HG02759 (cell line): ENCODE measurements around the gene NEK4.

Source experiments
- ATAC-seq: cut with Tn5 transposase; IDR thresholded peaks from one replicate; pipeline ENCODE4 v1.9.1; 2021; ENCODE audit warnings: mild to moderate bottlenecking, moderate library complexity; ENCODE audit not compliant: unreplicated experiment

Gene NEK4

DNA sequence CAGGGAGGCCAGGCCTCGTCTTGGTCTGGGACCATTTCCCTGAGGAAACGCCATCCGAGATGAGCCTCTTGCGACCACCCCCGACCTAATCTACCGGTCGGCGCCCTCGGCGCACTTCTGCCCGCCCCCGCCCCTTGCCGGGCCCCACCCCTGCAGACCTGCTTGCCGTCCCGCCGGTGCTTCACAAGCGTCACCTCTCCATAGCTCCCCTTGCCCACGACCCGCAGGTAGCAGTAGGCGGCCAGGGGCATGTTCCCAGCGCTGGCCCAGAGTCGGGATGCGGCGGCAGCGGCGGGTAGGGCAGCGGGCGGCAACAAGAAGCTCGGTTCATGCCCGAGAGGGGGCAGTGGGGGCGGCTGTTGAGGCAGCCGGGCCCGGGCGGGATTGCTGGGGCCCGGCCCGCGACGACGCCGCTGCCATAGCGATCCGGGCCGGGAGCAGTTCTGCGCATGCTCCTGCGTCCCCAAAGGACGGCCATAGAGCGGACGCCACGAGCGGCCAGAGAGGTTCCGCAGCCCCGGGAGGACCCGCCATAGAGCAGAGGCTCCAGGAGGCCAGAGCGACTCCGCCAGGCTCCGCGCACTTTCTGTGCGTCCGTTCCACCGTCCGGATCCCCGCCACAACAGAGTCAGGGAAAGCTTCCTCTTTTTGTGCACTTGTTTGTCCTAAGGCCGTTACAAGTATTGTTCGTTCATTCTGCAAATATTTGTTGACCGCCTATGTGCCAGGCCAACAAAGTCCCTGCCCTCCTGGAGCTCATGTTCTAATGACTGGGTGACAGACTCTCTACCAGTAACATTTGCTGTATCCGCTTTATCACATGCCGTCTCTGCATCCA, at the start of gene NEK4:
TSS of gene NEK4 (minus strand) at position 445 of the 838 bp plus-strand sequence. CDS start at position 251, 194 bp downstream.
- ATAC-seq: peak; percentile 97

DNA sequence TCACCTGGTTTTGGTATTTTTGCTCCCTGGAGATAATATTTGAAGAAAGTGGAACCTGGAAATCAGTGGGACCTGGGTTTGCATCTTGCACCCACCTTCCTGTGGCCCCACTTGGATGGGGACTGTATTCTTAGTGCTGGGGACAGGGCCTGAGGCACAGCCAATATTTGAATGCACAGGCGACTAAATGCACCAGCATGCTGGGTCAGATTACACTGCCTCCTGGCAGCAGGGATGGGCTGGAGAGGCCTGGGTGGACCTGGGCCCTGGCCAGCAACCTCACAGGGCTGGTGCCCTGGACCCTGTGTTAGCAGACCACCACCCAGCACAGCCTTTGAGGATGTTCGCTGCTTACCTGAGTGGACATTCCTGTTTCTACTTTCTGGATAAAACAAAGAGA, 49.2 kb upstream of the NEK4 start:
- ATAC-seq: no peak

DNA sequence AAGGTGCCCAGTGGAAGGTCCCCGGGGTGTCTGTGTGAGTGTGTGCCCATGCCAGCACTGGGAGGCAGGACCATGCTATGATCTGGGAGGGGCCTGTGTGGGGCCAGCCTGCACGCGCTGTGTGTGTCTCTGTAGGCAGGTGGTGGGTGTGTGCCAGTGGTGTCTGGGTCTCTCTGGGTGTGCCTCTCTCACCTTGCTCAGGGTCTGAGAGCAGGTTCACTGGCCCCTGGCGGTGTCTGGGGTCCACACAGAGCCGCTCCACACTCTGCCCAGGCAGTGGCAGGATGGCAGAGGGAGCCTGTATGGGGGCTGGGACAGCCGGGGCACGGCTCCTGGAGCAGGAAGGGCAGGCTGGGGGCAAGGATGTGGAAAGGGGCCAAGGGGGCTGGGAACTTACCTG, 47.1 kb upstream of the NEK4 start:
- no peak for ATAC-seq

DNA sequence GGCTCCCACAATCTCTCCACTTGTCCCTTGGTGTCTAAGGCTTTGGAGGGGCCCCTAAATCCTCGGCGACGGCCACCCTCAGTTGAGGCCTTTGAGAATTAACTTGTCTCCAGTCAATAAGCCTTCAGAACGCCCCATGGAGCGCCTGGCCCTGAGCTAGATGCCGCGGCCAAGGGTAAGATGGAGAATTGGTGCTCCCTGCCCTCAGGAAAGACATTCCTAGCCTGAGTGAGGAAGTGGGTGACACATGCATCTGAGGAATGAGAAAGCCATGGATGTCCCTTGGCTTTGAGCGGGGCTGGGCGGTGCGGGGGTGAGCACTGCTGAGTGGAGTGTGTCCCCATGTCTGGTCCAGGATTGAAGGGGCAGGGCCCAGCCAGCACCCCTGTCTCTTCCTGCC, 46.5 kb upstream of the NEK4 start:
- no peak for ATAC-seq

DNA sequence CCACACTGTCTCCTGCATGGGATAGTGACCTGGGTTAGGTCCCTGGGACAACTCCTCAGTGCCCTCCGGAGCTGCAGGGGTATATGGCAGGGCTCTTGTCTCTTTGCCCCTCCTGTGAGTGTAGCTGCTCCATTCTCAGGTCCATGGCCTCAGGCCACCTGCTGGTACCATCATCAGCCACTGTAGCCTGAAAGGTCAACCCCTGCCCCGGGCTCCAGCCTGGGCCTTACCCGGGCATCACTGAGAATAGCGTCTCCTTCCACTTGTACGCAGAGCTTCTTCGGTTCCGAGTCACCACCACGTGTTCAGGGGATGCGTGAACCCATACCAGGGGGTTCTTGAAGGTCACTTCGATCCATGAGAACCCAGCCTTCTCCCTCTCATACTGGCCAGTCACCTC, 45.9 kb upstream of the NEK4 start:
- ATAC-seq: no peak

DNA sequence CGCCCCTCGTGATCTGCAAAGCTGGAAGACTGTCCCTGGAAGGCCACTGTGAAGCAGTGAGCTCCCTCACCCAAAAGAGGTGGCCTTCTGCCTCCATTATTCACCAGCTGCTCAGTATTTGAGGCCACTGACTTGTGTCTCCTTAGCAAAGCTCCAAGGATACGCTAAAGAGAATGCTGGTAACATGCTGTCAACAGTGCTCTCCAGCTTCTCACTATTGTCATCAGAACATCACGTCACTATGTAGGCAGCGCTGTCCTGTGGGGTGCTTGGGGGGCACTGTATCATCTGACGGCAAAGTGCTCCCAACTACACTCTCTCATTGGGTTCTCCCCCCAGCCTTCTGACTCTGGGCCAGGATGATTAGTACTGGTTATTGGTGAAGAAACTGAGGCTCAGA, 45.5 kb upstream of the NEK4 start:
- ATAC-seq: no peak

DNA sequence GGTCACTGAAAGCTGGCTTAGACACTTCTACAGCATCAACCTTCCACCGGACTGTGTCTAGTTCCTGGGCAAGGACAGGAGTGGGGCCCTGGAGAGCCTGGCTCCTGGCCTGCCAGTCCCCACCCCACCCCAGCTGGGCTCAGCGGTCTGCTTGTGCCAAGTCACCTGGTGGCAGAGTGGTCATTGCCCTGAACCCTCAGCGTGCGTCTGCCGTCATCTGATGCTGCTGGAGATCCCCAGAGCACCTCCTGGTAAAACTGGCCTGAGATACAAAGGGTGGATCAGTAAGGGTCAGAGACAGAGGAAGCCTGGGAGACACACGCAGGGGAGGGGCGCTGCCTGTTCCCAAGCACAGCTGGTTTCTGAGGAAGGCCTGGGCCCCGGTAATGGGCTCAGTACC, 43.1 kb upstream of the NEK4 start:
- ATAC-seq: no peak

DNA sequence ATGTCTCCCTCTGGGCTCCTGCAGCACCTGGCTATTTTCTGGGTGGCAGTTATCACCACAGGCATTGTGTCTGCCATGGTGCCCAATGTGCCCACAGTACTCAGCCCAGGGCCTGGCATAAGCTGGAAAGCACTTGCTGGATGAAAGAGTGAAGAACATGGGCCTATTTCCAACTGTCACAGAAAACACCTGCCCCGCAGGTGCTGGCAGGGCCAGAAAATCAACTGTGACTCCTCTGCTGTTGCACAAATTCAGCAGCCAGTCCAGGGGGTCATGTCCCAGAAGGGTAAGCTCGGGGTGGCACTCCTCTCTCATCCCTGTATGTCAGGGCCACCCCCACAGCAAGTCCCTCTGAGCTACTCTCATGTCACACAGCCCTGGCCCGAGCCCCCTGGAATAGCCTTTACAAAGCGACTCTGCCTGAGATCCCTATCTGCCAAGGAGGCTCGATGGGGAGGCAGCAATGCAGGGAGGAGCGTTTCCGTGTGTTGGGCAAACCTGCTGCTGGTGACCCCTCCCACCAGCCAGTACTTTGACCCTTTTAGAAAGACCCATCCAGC, 40.8 kb upstream of the NEK4 start:
- no peak for ATAC-seq

DNA sequence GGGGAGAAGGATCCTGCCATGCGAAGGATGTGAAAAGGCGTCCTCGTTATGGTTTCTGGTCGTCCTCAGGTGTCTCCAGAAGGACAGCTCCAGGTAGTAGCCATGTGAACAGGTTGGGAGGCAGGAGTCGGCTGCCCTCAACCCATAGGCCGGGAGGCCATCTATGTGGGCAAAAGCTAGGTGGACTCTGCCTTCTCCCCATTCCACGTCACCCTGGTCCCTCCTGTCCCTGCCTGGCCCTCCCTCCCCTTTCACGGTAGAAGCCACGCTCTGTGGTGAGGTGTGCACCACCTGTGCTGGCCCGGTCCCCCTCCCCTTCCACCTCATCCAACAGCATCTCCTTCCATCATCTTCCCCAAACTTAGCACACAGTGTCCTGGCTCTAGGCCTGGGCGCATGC, 40.2 kb upstream of the NEK4 start:
- ATAC-seq: no peak

DNA sequence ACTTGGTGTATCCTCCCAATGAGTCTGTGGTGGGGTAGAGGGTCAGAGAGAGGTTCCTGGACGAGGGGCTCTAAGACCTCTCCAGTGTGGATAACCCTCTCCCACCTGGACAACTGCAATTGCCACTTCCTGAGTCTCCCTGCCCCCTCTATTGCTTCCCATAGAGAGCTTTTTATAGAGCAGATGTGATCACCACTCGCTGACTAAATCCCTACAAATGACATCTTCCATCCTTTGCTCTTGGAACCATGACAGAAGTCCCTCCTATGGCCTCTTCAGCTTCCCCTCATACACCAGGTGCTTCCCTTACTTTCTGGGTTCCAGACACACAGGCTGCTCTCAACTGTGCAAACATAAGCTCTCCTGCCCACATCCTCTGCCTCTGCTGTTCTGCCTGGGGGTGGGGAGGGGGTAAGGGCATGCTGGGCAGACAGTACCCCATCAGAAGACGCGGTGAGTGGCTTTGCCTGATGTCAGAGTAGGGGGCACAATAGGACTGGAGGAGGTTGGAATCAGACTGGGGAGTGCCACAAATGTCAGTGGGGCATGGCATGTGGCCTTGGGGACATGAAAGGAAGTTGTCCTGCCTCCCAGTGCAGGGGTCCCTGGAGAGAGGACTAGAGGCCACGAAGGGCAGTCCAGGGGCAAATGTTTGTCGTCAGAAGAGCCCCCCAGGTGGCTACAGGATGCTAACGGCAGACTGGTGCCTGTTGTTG, 39.1 kb upstream of the NEK4 start:
- ATAC-seq: no peak

DNA sequence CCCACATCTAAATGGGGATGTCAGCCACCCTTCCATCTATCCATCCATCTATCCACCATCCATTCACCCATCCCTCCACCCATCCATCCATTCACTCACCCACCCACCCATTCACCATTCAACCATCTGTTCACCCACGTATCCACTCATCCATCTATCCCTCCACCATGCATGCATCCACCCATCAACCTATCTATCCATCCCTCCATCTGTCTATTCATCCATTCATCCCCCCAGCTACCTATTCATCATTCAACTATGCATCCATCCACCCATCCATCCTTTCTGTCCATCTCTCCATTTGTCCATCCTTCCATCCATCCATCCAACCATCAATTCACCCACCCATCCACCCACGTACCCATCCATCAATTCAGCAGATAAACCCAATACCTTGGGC, 38.4 kb upstream of the NEK4 start:
- ATAC-seq: no peak

DNA sequence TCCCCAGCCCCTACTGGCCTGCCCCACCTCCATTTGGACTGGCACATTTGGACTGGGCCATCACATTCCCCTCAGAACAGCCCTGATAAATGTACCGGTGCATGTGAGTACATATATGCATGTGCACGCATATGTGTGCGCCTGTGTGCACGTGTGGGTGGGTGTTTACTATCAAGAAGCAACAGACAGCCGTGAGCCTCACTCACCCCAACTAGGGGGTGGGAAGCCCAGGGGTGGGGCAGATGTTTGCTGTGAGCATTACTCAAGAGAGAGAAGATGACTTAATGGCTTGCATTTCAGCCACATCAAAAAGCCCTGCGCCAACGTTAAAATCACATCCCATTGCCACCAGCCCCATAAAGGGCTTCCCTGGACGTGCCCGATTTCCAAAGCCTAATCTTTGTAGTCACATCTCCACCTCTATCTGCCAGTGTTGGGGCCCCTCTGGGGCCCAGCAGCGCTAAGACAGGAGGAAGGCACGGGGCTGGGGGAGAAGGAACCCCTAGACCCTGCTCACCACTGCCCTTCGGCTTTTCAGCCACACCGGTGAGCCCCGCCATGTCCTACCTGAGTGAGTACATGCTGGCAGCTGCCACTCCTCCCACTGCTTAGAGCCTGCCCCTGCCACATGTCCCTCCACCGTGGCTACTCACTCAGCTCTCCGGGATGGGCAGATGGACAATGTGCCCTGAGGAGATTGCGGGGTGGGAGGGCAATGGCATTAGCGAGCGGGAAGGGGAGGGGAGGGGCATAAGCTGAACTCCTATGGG, 34.7 kb upstream of the NEK4 start:
- no peak for ATAC-seq

DNA sequence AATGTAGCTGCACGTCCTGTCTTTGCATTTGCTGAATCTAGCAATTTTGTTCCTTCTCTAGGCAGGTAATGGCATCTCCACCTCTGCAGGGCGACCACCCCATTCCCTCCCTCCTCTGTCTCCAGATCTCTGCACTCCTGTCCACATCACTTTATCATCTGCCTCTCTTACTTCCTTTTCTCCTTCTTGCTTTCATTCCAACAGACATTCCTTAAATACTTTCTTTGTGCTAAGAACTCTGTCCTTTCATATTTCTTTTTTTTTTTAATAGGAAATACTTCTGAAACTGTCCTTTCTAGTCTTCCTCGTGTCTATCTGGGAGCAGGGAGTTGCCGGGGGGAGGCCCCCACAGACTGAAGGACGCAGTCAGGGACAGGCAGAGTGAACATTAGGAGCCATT, 31.1 kb upstream of the NEK4 start:
- no peak for ATAC-seq

DNA sequence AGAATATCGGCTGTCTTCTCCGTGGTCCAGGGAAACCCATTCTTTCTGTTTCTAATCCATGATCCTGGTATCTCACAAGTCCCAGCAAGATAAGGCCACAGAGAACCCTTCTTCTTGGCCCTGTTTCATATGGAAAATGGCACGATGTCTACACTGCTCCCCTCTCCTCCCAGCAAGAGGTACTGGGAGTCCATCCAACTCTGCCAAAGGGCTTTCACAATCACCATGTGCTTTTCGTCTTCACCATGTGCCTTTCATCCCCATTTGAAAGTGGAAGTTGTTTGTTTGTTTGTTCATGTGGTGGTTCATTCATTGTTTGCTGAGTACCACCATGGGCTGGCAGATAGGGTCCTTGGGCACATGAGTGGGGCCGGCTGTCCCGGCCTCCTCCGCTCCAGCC, 29.3 kb upstream of the NEK4 start:
- no peak for ATAC-seq

DNA sequence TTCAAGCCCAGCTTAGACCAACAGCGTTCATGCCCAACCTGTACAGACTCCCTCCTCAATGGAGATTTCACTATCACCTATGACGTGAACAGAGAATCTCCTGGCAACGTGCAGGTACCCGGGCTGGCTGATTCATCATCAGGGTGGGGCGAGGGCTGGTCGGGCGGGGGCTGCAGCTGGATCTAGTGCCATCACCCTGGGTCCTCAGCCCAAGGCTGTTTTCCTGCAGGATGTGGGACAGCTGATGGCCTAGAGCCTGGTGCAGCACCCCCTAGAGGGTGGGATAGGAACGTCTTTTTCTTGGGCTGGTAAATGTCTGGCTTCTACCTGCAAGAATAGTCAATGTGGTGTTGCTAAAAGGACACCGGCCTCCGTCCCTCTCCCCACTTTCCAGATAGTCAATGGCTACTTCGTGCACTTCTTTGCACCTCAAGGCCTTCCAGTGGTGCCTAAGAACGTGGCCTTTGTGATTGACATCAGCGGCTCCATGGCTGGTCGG, 28.3 kb upstream of the NEK4 start:
- no peak for ATAC-seq

DNA sequence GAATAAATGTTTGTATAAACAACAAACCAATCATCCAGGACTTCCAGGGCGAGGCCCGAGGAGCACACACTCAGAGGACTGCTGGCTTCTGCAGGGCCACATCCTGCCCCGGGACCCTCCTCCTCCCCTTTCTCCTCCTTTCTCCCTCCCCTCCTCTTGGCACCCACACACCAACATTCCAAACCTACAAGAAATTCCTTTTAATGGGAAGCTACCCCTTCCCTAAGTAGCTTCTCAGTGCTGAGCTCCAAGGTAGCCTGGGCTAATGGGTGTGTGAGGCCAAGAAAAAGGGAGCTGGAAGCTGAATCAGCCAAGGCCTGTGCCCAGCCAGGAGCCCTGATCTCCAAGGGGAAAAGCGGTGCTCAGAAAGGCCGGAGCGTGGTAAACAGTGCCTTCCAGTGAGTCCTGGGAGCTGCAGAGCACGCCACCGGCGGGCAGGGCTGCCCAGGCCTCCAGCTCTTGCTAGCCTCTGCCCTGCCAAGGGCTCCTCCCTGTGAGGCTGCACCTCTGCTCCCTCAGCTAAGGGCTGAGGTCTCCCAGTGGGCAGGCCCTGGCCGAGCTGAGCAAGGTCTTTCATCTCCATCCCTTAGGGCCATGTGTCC, 27.7 kb upstream of the NEK4 start:
- ATAC-seq: no peak

DNA sequence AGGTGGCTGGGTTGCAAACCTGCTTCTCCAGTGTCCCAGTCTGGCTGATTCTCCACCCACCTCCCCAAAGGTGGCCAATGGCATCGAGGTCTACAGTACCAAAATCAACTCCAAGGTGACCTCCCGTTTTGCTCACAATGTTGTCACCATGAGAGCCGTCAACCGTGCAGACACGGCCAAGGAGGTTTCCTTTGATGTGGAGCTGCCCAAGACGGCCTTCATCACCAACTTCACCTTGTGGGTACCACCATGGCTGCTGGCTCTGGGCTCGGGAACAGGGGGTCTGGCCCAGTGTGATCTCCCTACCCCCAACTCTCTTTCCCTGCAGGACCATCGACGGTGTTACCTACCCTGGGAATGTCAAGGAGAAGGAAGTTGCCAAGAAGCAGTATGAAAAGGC, 25.7 kb upstream of the NEK4 start:
- ATAC-seq: no peak

DNA sequence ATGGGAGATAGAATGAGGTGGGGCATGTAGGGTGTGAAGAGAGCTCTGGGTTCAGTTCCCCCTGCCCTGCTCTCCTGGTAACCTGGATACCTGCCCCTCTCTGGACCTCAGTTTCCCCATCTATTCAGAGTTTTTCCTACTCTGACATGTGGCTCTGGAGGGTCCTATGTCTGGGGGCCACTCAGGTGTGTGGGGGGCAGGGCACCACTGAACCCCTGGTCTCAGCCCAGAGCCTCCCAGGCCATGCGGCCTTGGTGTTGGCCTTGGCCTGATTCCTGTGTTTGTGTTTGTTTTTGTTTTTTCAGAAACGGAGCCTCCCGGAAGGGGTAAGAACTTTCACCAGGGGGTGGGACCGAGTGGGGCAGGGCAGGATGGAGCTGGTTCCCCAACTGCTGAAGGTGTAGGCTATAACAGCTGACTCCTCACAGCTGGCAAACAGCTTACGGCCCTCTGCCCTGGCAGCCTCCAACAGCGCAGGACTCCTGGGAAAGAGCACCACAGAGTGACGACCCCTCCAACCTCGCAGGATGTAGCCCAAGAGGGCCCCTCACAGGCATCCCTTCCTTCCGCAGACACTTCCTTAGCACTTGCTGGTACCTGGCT, 24.7 kb upstream of the NEK4 start:
- ATAC-seq: no peak

DNA sequence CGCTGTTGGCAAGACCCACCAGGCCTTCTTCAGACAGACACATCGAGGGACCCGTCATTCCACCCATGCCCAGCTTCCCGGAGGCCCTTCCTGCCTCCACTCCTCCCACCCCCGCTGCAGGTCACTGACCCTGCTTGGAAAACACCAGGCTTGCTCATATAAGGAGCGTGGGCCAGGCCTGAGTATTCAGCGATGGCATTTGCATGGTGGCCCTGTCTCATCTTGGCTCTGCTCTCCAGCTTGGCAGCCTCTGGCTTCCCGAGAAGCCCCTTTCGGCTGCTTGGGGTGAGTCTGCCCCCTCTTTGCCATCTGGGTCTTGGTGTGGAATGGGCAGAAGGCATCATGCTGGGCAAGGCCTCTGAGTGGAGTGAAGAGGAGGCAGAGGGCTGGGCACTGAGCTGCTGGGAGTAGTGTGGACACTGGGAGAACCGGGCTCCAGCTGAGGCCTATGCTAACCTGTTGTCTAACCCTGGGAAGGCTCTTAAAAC, 23.9 kb upstream of the NEK4 start, which contains the start of gene ITIH3:
TSS of gene ITIH3 (plus strand) at position 185 of the 488 bp plus-strand sequence. CDS start at position 193, 8 bp downstream.
- ATAC-seq: no peak
